K562 (cell line): ENCODE measurements around the gene GABARAP. TPM values are rescaled to one million over a fixed set of nuclear protein-coding genes. Genes with fewer than 3 reads are reported as not detected.

Experiments used
- ARNT ChIP-seq, 2 experiments: fragments of 450-650 bp; IDR thresholded peaks; 2 replicates each; pipeline ENCODE4 v1.6.1; 2016; ENCODE audit warnings: mild to moderate bottlenecking in 1 of 2
- CC2D1A ChIP-seq: fragments of 450-650 bp; IDR thresholded peaks from 2 replicates; pipeline ENCODE4 v1.6.1; 2017; ENCODE audit warnings: mild to moderate bottlenecking
- CEBPB ChIP-seq: fragments of 450-650 bp; IDR thresholded peaks from 2 replicates; pipeline ENCODE4 v1.6.1; 2016; ENCODE audit warnings: missing genetic modification characterization, missing compliant biosample characterization
- DEAF1 ChIP-seq: fragments of 450-650 bp; formaldehyde crosslinking; IDR thresholded peaks from 2 replicates; pipeline ENCODE4 v1.4.0; 2020; ENCODE audit warnings: mild to moderate bottlenecking, moderate library complexity
- ESRRA ChIP-seq: fragments of 450-650 bp; IDR thresholded peaks from 2 replicates; pipeline ENCODE4 v1.6.1; 2014; ENCODE audit warnings: low read depth, mild to moderate bottlenecking, moderate library complexity, borderline replicate concordance
- ETS2 ChIP-seq: IDR thresholded peaks from 2 replicates; pipeline ENCODE4 v1.6.1; 2016; ENCODE audit warnings: borderline replicate concordance, missing genetic modification characterization, mild to moderate bottlenecking, moderate library complexity, missing compliant biosample characterization; ENCODE audit not compliant: poor library complexity, severe bottlenecking
- KAT8 ChIP-seq: fragments of 450-650 bp; IDR thresholded peaks from 2 replicates; pipeline ENCODE4 v1.6.1; 2016; ENCODE audit warnings: low read depth, mild to moderate bottlenecking
- MXD1 ChIP-seq: fragments of 250-450 bp; sonication (Bioruptor Pico); IDR thresholded peaks from 2 replicates; pipeline ENCODE4 v1.8.0; 2021; ENCODE audit warnings: borderline replicate concordance, mild to moderate bottlenecking, moderate library complexity; ENCODE audit not compliant: poor library complexity, severe bottlenecking
- NFIC ChIP-seq: fragments of 450-650 bp; IDR thresholded peaks from 2 replicates; pipeline ENCODE4 v1.6.1; 2017; ENCODE audit warnings: mild to moderate bottlenecking, inconsistent platforms
- PREB ChIP-seq: sonication (generic); formaldehyde crosslinking; IDR thresholded peaks from 2 replicates; pipeline ENCODE4 v1.8.1; 2023; ENCODE audit warnings: mild to moderate bottlenecking, missing genetic modification reagents
- RBM39 ChIP-seq: fragments of 200-400 bp; formaldehyde crosslinking; optimal IDR thresholded peaks from 2 replicates; pipeline ENCODE3; 2018; ENCODE audit warnings: low read depth, low read length
- SMARCB1 ChIP-seq: IDR thresholded peaks from 2 replicates; pipeline ENCODE4 v1.6.1; 2011; ENCODE audit warnings: improper control_type of control experiment, low read depth; ENCODE audit not compliant: insufficient read length
- SP1 ChIP-seq: sonication (generic); formaldehyde crosslinking; IDR thresholded peaks from 2 replicates; pipeline ENCODE4 v1.8.1; 2022; ENCODE audit warnings: mild to moderate bottlenecking, missing genetic modification reagents
- TAF9B ChIP-seq: fragments of 450-650 bp; IDR thresholded peaks from 2 replicates; pipeline ENCODE4 v1.6.1; 2018; ENCODE audit warnings: mild to moderate bottlenecking; ENCODE audit not compliant: partially characterized antibody
- TCF15 ChIP-seq: fragments of 250-450 bp; sonication (Bioruptor Pico); IDR thresholded peaks from 2 replicates; pipeline ENCODE4 v1.8.0; 2022; ENCODE audit warnings: moderate library complexity, mild to moderate bottlenecking, inconsistent platforms
- USF1 ChIP-seq: sonication (generic); formaldehyde crosslinking; IDR thresholded peaks from 2 replicates; pipeline ENCODE4 v1.9.0; 2022; ENCODE audit warnings: mild to moderate bottlenecking, missing genetic modification reagents
- ZBTB33 ChIP-seq: sonication (generic); formaldehyde crosslinking; IDR thresholded peaks from 2 replicates; pipeline ENCODE4 v1.8.1; 2023; ENCODE audit warnings: mild to moderate bottlenecking, missing genetic modification reagents
- ZNF224 ChIP-seq: sonication (generic); formaldehyde crosslinking; IDR thresholded peaks from 2 replicates; pipeline ENCODE4 v1.8.0; 2022; ENCODE audit warnings: mild to moderate bottlenecking, missing genetic modification reagents
- ZNF41 ChIP-seq: fragments of 250-450 bp; sonication (Bioruptor Pico); conservative IDR thresholded peaks from 2 replicates; pipeline ENCODE4 v1.4.0; 2020; ENCODE audit warnings: mild to moderate bottlenecking
- polyA plus RNA-seq, 8 experiments: library from polyadenylated mRNA; depleted of rRNA in 4 of 8; stranded (reverse) in 5 of 8; unstranded in 3 of 8; fragments of >200 nt; fragmentation: Nextera tagmentation in 2 of 8; fragmentation: Illumina TruSeq in 1 of 8; extraction: Ambion mirVana in 2 of 8; extraction: Trizol in 1 of 8; gene quantifications; 2 replicates each; pipeline versions ENCODE4 v1.2.1 to v1.2.3, GENCODE V29; 2011 to 2014; ENCODE audit warnings: inconsistent platforms in 1 of 8, missing spikeins in 1 of 8
- total RNA-seq, 7 experiments: library from RNA; depleted of rRNA in 6 of 7; stranded (reverse); fragments of >200 nt in 6 of 7; fragmentation: Illumina TruSeq in 2 of 7; extraction: Trizol in 2 of 7; gene quantifications; 2 replicates each; pipeline versions ENCODE4 v1.2.1 to v1.2.3, GENCODE V29; 2011 to 2021; ENCODE audit warnings: low replicate concordance in 1 of 7

GABARAP gene
- total and polyA plus RNA-seq, 9 of the 15 experiments (the other 6 are each of a cell fraction or from before 2014, with no cell fraction given), result 47.5 to 373 (median 152) TPM

GRCh38 chr17:7241783-7242716 is at the start of gene GABARAP (continued):
- TF ChIP-seq TAF9B (no peak), NFIC (peak; percentile 78), DEAF1 (CRISPR knock-in tag) (no peak), RBM39 (no peak), SMARCB1 (no peak), CEBPB (tag) (no peak), ETS2 (tag) (no peak), CC2D1A (no peak), ZNF224 (CRISPR knock-in tag) (no peak), MXD1 (CRISPR knock-in tag) (no peak), ARNT (IDR thresholded peaks at IDR 0.05) (no peak), KAT8 (no peak), ESRRA (no peak), ZNF41 (no peak), TCF15 (no peak), ZBTB33 (no peak), PREB (no peak), USF1 (CRISPR knock-in tag) (no peak), SP1 (CRISPR knock-in tag) (no peak; the same call in 1 of the 2 replicates)
